ENCODE results near the gene CNST.
"Not testable (repeated sequence)": the region's sequence is repeated elsewhere in the genome, so short reads cannot be mapped to it uniquely, and the experiment has no call there.

Gene CNST

GRCh38 chr1:246622035-246622652, 55.9 kb downstream of the CNST start:
- no peak for DNase-seq

GRCh38 chr1:246624091-246624490, 57.8 kb downstream of the CNST start:
- DNase-seq = no peak

- no peak for DNase-seq
These were observed 62.8 kb downstream of the CNST start for GRCh38 chr1:246629030-246629429.

- DNase-seq = no peak
These were observed 63.7 kb downstream of the CNST start for GRCh38 chr1:246629976-246630375.

- DNase-seq = no peak
These were observed 65.2 kb downstream of the CNST start for GRCh38 chr1:246631426-246631825.

GRCh38 chr1:246632281-246633168, 66.3 kb downstream of the CNST start:
- no peak for DNase-seq

GRCh38 chr1:246634659-246635058, 68.4 kb downstream of the CNST start:
- DNase-seq = not testable (repeated sequence)

- DNase-seq = no peak
These were observed 72.8 kb downstream of the CNST start for GRCh38 chr1:246638941-246639655.

GRCh38 chr1:246639732-246640131, 73.5 kb downstream of the CNST start:
- no peak for DNase-seq

GRCh38 chr1:246640747-246641146, 74.5 kb downstream of the CNST start:
- no peak for DNase-seq

- DNase-seq = no peak
These were observed 75.1 kb downstream of the CNST start for GRCh38 chr1:246641394-246641793.

- DNase-seq = no peak
These were observed 76.5 kb downstream of the CNST start for GRCh38 chr1:246642719-246643118.

GRCh38 chr1:246647113-246647512, 80.9 kb downstream of the CNST start:
- no peak for DNase-seq

GRCh38 chr1:246647513-246647912, 81.3 kb downstream of the CNST start:
- no peak for DNase-seq

GRCh38 chr1:246651012-246651695, 84.9 kb downstream of the CNST start:
- DNase-seq = no peak

GRCh38 chr1:246658567-246658966, 92.3 kb downstream of the CNST start:
- no peak for DNase-seq

GRCh38 chr1:246659594-246660140, 93.4 kb downstream of the CNST start:
- no peak for DNase-seq

GRCh38 chr1:246661451-246661850, 95.2 kb downstream of the CNST start:
- DNase-seq = no peak

GRCh38 chr1:246667773-246668172, 101.5 kb downstream of the CNST start:
- DNase-seq = no peak

- DNase-seq = no peak
These were observed 103.4 kb downstream of the CNST start for GRCh38 chr1:246669659-246670058.

GRCh38 chr1:246674049-246674448, 107.8 kb downstream of the CNST start:
- DNase-seq = no peak

- DNase-seq = no peak
These were observed 111.6 kb downstream of the CNST start for GRCh38 chr1:246677842-246678241.
